Effector memory CD8-positive, alpha-beta T cell (primary cell): ENCODE measurements around the gene ASAP2.

Experiments
- ATAC-seq: fragments of 150-1000 bp; cut with Tn5 transposase; replicated peaks from 2 replicates; pipeline ENCODE4 v1.10.0; 2021; ENCODE audit warnings: mild to moderate bottlenecking, moderate library complexity
- DNase-seq, 3 experiments: peaks; one replicate each; pipeline ENCODE4 v3.0.0; 2021
- H3K27ac Mint-ChIP-seq, 2 donors: one replicate each; pipeline ENCODE4 v1.8.0; 2022; ENCODE audit warnings: mild to moderate bottlenecking in 2 of 2, mixed read lengths in 2 of 2, moderate library complexity in 2 of 2
- H3K27me3 Mint-ChIP-seq, 2 donors: one replicate each; pipeline ENCODE4 v1.8.0; 2022; ENCODE audit warnings: mixed read lengths in 2 of 2
- H3K36me3 Mint-ChIP-seq: one replicate; pipeline ENCODE4 v1.8.0; 2022; ENCODE audit warnings: mild to moderate bottlenecking, moderate library complexity, mixed read lengths; ENCODE audit not compliant: insufficient read depth
- H3K4me1 Mint-ChIP-seq, 2 donors: one replicate each; pipeline ENCODE4 v1.8.0; 2022; ENCODE audit warnings: low read depth in 2 of 2, mixed read lengths in 2 of 2
- H3K4me3 Mint-ChIP-seq, 2 donors: one replicate each; pipeline ENCODE4 v1.8.0; 2022; ENCODE audit warnings: mild to moderate bottlenecking in 2 of 2, mixed read lengths in 2 of 2, moderate library complexity in 2 of 2
- H3K9me3 Mint-ChIP-seq, 2 donors: one replicate each; pipeline ENCODE4 v1.8.0; 2022; ENCODE audit warnings: mixed read lengths in 2 of 2

ASAP2 gene

DNA sequence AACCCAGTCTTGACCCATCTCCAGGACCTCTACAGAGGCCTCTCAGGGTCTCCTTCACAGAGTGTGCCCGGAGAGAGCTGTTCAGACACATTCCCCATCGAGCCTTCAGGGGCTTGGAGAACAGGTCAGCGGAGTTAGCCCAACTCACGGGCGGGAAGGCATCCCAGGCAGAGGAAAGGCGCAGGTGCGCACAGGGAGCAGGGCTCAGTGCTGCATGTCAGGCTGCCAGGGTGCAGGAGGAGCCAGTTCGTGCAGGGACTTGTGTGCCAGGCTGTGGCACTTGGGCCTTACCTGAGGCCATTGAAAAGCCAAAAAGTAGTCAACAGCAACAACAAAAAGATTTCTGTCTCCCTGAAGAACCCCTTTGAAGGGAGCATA, 112.7 kb downstream of the ASAP2 start:
- no peaks in the 10 kb centered on the region for H3K9me3 Mint-ChIP-seq
- peaks cover 28 to 29% of the 10 kb centered on the region in 2 donors for H3K27me3 Mint-ChIP-seq
- DNase-seq (no peak), ATAC-seq (no peak)
- H3K4me1 Mint-ChIP-seq, result no peaks in the 10 kb centered on the region
- H3K27ac Mint-ChIP-seq, result no peak overlapping the region
- H3K4me3 Mint-ChIP-seq, result no peak overlapping the region
- H3K36me3 Mint-ChIP-seq, result no peaks in the 10 kb centered on the region

DNA sequence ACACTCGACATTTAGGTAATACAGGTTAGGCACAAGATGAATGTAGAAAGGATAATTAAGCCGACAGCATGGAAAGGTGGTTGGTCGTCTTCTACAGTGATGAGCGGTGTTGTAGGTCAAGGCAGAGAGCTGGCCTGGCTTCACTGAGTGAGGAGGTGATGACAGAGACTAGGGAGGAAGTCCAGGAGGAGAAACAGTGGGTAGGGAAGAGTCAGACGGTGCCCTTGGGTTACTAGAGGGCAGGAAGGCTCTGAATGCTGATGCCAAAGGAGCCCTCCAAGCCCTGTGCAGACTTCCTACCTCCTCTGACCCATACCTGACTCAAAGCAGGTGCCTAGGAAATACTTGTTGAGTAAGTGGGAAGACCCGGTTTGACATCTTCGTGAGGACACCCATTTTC, 116.0 kb downstream of the ASAP2 start:
- H3K9me3 Mint-ChIP-seq, result no peaks in the 10 kb centered on the region
- no peaks in the 10 kb centered on the region for H3K4me1 Mint-ChIP-seq
- no peak overlapping the region for H3K4me3 Mint-ChIP-seq
- DNase-seq (no peak), ATAC-seq (no peak)
- no peak overlapping the region for H3K27ac Mint-ChIP-seq
- peaks cover 18% of the 10 kb centered on the region in 2 donors for H3K27me3 Mint-ChIP-seq
- H3K36me3 Mint-ChIP-seq, result no peaks in the 10 kb centered on the region

DNA sequence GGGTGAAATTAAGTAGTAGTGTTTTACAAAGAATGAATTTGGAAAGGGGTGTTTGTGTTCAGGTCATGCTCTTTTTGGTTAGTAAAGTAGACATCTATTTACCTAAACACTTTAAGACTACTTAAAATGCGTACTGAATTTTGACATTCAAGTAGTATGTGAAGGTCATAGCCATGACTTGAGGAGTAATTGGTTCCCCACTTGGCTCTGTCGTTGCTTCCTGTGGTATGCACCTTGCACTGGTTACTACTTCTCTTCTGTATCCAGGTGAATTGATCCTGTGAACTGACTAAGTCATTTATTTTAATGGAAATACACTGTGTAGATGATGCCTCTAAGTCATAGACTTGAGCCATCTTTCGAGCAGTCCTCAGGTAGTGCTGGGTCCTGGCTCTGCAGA, 118.8 kb downstream of the ASAP2 start:
- ATAC-seq (no peak), DNase-seq (no peak)
- no peaks in the 10 kb centered on the region for H3K9me3 Mint-ChIP-seq
- no peaks in the 10 kb centered on the region for H3K36me3 Mint-ChIP-seq
- no peak overlapping the region for H3K27ac Mint-ChIP-seq
- H3K4me3 Mint-ChIP-seq, result no peak overlapping the region
- peaks cover 33 to 35% of the 10 kb centered on the region in 2 donors for H3K27me3 Mint-ChIP-seq
- H3K4me1 Mint-ChIP-seq, result no peaks in the 10 kb centered on the region

DNA sequence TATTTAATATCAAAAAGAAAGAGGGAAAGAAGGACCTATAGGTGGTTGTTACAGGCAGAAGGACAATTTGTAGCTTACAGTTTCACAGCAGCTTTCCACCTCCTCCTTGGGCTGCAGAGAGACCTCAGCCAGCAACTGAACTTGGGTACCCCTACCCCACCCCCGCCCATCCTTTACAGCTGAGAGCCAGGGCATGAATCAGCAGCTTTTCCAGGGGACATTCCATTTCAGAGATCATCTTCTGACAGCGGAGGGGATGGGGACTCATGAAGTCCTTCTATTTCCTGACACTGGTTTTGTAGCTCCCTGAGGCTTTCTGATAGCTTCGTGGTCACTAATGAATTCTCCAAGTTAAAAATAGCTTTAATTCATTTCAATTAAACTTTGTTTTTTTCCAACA, 120.4 kb downstream of the ASAP2 start:
- Mint-ChIP-seq H3K27me3 (peaks cover 38 to 42% of the 10 kb centered on the region in 2 donors), H3K4me3 (no peak overlapping the region)

DNA sequence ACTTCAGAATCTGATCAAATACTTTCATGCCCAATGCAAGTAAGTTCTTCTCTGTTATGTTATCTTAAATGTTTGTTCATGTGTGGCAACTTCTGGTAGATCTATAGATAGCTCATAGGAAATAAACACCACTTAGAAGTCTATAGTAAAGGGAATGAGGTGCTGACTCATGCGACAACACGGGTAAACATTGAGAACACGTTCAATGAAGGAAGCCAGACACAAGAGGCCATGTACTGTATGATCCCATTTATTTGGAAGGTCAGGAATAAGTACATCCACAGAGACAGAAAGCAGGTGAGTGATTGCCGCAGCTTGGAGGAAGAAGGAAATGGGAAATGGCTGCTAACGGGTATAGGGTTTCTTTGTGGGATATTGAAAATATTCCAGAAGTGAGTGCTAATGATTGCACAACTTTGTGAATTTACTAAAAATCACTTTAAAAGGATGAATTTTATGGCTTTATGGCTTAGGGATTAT, 121.3 kb downstream of the ASAP2 start:
- DNase-seq (no peak), ATAC-seq (no peak)
- Mint-ChIP-seq H3K27me3 (peaks cover 29 to 33% of the 10 kb centered on the region in 2 donors), H3K36me3 (no peaks in the 10 kb centered on the region), H3K27ac (no peak overlapping the region), H3K4me3 (no peak overlapping the region), H3K9me3 (no peaks in the 10 kb centered on the region), H3K4me1 (no peaks in the 10 kb centered on the region)

More for the DNA sequence above, 120.4 kb downstream of the ASAP2 start:
- H3K27ac Mint-ChIP-seq, result no peak overlapping the region
- no peaks in the 10 kb centered on the region for H3K4me1 Mint-ChIP-seq
- no peaks in the 10 kb centered on the region for H3K36me3 Mint-ChIP-seq
- no peaks in the 10 kb centered on the region for H3K9me3 Mint-ChIP-seq
- no peak for ATAC-seq
- DNase-seq, result no peak

DNA sequence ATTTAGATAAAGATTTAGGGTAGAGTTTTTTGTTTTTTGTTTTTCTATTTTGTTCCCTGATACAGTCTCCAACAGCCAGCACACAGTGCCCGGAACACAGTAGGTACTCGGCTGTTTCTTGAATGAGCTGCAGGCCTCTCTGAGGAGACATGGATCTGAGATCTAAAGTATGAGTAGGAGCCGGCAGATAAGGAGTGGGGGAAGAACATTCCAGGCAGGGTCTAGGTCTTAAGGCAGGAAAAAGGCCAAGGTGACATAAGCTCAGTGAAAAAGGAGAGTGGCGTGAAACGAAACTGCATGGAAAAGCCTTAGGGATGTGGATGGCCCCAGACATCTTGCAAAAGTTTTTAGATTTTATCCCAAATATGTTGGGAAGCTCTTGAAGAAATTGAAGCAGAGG, 122.3 kb downstream of the ASAP2 start:
- H3K27ac Mint-ChIP-seq, result no peak overlapping the region
- ATAC-seq (no peak), DNase-seq (no peak)
- no peaks in the 10 kb centered on the region for H3K9me3 Mint-ChIP-seq
- no peaks in the 10 kb centered on the region for H3K36me3 Mint-ChIP-seq
- H3K4me3 Mint-ChIP-seq, result no peak overlapping the region
- no peaks in the 10 kb centered on the region for H3K4me1 Mint-ChIP-seq
- H3K27me3 Mint-ChIP-seq, result peaks cover 20 to 25% of the 10 kb centered on the region in 2 donors

DNA sequence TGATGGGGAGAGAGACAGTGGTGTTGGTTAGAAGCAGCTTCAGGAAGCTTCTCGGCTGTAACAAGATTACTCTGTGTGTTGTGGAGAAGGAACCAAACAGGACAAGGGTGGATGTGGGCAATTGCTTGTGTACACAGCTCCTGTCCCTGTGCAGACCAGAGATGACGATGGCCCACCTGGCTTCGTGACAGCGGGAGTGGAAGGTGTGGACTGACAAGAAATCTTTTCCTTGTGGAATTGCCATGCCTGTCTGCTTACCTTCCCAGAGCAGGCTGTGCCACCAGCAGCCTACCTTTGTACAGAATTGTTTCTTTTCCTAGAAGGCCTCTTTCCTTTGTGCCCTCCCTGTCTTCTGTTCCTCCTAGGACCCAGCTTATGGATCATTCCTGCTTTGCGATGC, 122.9 kb downstream of the ASAP2 start:
- peaks cover 20 to 25% of the 10 kb centered on the region in 2 donors for H3K27me3 Mint-ChIP-seq
- no peak overlapping the region for H3K27ac Mint-ChIP-seq

DNA sequence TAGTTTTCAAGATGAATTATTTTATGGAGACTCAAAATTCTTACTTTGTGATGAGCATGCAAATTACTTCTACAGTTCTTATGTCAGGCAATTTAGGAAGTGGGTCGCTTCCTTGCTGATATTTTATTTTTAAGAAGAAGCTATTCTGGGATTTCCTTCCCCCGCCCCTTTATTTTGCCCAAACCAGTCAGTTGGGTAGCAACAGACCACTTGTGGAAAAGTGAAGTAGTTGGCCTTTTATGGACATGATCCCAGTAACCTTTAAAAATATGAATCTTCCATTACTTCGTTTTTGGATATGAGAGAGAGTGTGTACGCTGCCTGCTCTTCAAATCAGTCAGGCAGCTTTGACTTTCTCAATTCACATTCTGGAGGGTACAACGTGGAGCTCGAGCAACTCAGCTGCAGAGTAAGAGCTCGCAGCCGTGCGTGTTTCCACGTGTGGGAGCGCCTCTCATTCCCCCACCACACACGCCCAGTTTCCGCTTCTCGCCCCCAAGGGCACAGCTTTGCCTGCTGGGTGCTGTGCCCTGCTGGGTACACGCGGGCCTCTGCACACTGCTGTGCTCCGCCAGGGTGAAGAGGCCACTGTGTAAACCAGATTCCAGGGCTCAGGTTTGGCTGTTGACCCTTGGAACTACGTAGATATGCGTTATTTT, 124.1 kb downstream of the ASAP2 start:
- DNase-seq, result no peak
- Mint-ChIP-seq H3K9me3 (no peaks in the 10 kb centered on the region), H3K27ac (no peak overlapping the region), H3K36me3 (no peaks in the 10 kb centered on the region), H3K4me1 (no peaks in the 10 kb centered on the region), H3K4me3 (no peak overlapping the region), H3K27me3 (peaks cover 20 to 25% of the 10 kb centered on the region in 2 donors)
- ATAC-seq, result no peak

More for the DNA sequence above, 122.9 kb downstream of the ASAP2 start:
- no peaks in the 10 kb centered on the region for H3K9me3 Mint-ChIP-seq
- no peak overlapping the region for H3K4me3 Mint-ChIP-seq
- DNase-seq, result no peak
- no peak for ATAC-seq
- H3K36me3 Mint-ChIP-seq, result no peaks in the 10 kb centered on the region
- no peaks in the 10 kb centered on the region for H3K4me1 Mint-ChIP-seq

DNA sequence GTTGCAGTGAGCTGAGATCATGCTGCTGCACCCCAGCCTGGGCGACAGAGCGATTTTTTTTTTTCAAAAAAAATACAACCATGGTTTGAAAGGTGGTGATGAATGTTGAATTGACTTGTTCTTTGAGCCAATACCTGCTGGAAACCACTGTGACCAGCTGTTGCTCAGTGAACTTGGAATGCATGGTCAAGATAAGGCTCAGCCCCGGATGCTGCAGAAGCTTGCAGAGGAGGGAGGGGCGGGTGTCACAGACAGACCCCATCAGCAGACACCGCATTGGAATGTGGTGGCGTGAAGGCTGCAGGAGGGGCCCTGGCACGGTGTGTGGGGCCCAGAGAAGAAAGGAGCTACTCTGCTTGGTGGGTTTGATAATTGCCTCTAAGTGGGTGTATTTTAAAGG, 125.1 kb downstream of the ASAP2 start:
- Mint-ChIP-seq H3K36me3 (no peaks in the 10 kb centered on the region), H3K27ac (no peak overlapping the region)

DNA sequence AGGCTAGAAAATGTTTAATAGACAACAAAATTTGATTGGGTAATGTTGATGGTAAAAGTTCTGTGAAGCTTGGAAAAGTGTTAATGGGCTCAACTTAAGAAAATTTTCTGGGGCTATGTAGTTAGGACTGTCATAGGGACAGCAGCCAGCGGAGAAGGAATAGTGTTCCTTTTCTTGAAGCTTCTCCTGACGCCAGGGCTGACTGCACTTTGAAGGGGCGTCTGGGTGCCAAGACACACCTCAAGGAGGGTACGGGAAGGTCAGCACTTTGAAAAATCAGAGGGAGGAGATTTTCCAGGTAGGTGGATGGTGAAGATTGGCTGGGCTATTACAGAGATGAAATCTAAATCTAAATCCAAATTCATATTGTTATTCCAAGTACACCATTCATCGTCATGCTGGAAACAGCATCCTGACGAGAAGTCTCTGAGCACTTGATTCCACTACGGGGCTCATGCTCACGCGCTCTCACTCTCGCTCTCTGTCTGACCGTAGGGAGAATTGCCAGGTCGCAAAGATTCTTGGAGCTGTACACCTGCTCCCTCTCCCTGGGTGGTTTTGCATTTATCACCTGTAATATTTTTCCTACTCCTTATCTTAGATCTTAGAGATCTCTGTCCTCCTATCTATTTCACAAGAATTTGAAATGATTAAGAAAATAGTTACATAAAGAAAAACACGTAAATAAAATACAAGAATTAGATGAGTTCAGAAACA, 125.7 kb downstream of the ASAP2 start:
- peaks cover 20 to 34% of the 10 kb centered on the region in 2 donors for H3K27me3 Mint-ChIP-seq
- H3K36me3 Mint-ChIP-seq, result no peaks in the 10 kb centered on the region
- H3K9me3 Mint-ChIP-seq, result no peaks in the 10 kb centered on the region
- DNase-seq, result no peak
- peaks cover 0 to 5% of the 10 kb centered on the region in 2 donors for H3K4me1 Mint-ChIP-seq
- H3K27ac Mint-ChIP-seq, result no peak overlapping the region
- no peak for ATAC-seq
- H3K4me3 Mint-ChIP-seq, result no peak overlapping the region

More for the DNA sequence above, 125.1 kb downstream of the ASAP2 start:
- DNase-seq (no peak), ATAC-seq (no peak)
- peaks cover 0 to 5% of the 10 kb centered on the region in 2 donors for H3K4me1 Mint-ChIP-seq
- H3K27me3 Mint-ChIP-seq, result peaks cover 20 to 31% of the 10 kb centered on the region in 2 donors
- no peak overlapping the region for H3K4me3 Mint-ChIP-seq
- no peaks in the 10 kb centered on the region for H3K9me3 Mint-ChIP-seq

DNA sequence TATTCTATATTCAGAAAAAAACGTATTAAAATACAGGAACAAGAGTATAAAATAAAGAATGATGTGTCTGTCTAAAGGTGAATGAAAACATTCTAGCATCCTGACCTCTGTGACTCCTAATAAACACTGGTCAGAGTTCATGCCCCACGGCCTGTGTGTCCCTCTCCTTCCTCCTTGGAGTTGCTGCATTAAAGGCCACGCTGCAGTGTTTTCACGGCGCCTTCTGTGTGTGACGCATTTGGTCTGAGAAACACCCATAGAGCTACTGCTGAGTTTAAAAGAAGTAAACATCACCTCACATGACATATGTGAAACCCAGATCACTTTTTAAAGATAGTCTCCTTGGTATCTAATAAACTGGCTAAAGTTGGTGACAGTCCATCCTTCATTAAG, 126.2 kb downstream of the ASAP2 start:
- Mint-ChIP-seq H3K36me3 (no peaks in the 10 kb centered on the region), H3K27ac (no peak overlapping the region), H3K27me3 (peaks cover 22 to 40% of the 10 kb centered on the region in 2 donors), H3K4me3 (no peak overlapping the region), H3K4me1 (peaks cover 0 to 5% of the 10 kb centered on the region in 2 donors), H3K9me3 (no peaks in the 10 kb centered on the region)
- ATAC-seq, result no peak
- DNase-seq, result no peak

DNA sequence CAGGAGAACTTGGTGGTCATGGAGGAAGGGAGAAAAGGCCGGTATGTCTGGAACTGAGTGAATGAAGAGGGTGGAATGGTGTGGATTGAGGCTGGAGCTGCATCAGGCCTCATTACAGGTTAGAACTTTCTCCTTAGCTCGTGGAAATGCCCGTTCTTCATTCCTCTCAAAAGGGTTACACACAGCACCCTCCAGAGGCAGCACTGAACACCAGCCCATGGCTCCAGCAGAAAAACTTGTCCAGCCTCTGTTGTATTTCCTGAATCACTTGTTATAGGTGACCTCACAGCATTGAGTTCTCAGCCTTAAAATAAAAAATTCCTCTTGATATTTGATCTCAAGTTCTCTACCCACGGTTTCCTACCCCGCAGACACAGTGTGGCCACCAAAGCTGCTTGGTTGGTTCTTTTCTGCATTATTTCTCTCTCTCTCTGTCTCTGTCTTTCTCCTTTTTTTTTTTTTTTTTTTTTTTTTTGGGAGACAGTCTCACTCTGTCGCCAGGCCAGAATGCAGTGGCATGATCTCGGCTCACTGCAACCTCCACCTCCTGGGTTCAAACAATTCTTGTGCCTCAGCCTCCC, 127.1 kb downstream of the ASAP2 start:
- Mint-ChIP-seq H3K9me3 (no peaks in the 10 kb centered on the region), H3K4me1 (peaks cover 0 to 5% of the 10 kb centered on the region in 2 donors), H3K36me3 (no peaks in the 10 kb centered on the region), H3K27me3 (peaks cover 26 to 46% of the 10 kb centered on the region in 2 donors), H3K27ac (peak overlapping the region in 1 of 2 donors; percentile 3), H3K4me3 (no peak overlapping the region)
- ATAC-seq, result no peak
- no peak for DNase-seq

DNA sequence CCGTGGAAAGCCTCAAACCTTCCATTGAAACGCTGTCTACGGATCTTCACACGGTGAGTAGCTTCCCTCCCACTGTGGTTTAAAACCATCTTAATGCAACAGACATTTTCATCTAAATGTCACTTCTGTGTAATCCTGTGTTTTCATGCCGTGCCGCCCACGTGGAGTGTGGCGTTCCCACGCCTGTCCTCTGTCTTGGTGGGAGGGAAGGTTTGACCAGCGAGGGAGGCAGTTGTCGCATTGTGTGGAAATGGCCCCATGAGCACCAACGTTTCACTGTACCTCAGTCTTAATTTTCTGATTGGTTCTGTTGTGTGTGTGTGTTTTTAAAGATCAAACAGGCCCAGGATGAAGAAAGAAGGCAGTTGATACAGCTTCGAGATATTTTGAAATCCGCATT, 128.1 kb downstream of the ASAP2 start:
- no peaks in the 10 kb centered on the region for H3K36me3 Mint-ChIP-seq
- H3K27me3 Mint-ChIP-seq, result peaks cover 25 to 46% of the 10 kb centered on the region in 2 donors
- no peak overlapping the region for H3K27ac Mint-ChIP-seq
- ATAC-seq (no peak), DNase-seq (no peak)
- no peaks in the 10 kb centered on the region for H3K9me3 Mint-ChIP-seq
- H3K4me1 Mint-ChIP-seq, result peaks cover 0 to 5% of the 10 kb centered on the region in 2 donors
- H3K4me3 Mint-ChIP-seq, result no peak overlapping the region
